HepG2 (cell line): ENCODE results near the gene HES1. TPM values are rescaled to one million over a fixed set of nuclear protein-coding genes. Genes with fewer than 3 reads are reported as not detected.
A peak's percentile ranks its signal among the peaks of the same experiment; 100 is the strongest.

Experiments used
- ATAC-seq: fragments of 200-7000 bp; cut with Tn5 transposase; 3 replicates; pipeline ENCODE4 v1.9.1; 2020; ENCODE audit warnings: mild to moderate bottlenecking, moderate library complexity
- Bru-seq: library from RNA; stranded (reverse); fragments of 400-500 nt; gene quantifications from one replicate; lab custom pipeline; 2021; lab: Mats Ljungman, UMichigan
- BruChase-seq, 2 experiments: library from RNA; stranded (reverse); fragments of 400-500 nt; gene quantifications; one replicate each; lab custom pipeline; 2021; lab: Mats Ljungman, UMichigan
- BruUV-seq: library from RNA; stranded (reverse); fragments of 400-500 nt; replicated peaks from 2 replicates; lab custom pipeline; 2021; lab: Mats Ljungman, UMichigan
- CTCF ChIA-PET: fragments of 300-600 bp; formaldehyde crosslinking; extraction: SDS; loops from one replicate; lab custom pipeline; 2021; ENCODE audit warnings: low total read pairs, inconsistent platforms, low intra/inter-chr PET ratio; lab: Yijun Ruan, JAX
- POLR2A ChIA-PET: fragments of 350-600 bp; sonication (Branson Sonifier 250); formaldehyde crosslinking; loops from one replicate; lab custom pipeline; 2020; ENCODE audit warnings: antibody characterized with exemption, inconsistent platforms; lab: Yijun Ruan, JAX
- DNase-seq: peaks from one replicate; pipeline ENCODE4 v3.0.0-alpha.2; 2015; ENCODE audit warnings: low spot score
- FAIRE-seq: peaks from 3 replicates; lab custom pipeline; 2011; peaks lifted over from hg19 to GRCh38; lab: Jason Lieb, UNC
- H2AFZ ChIP-seq: one replicate; pipeline ENCODE4 v1.6.1; 2011; ENCODE audit warnings: low read length, inconsistent platforms
- H3K27ac ChIP-seq: fragments of 300-600 bp; 3 replicates; pipeline ENCODE4 v1.8.0; 2011; ENCODE audit warnings: mixed run types, mild to moderate bottlenecking, mixed read lengths, low read length, inconsistent platforms; ENCODE audit not compliant: insufficient read depth; ENCODE audit errors: extremely low read length
- H3K27me3 ChIP-seq, 2 experiments: fragments of 200-600 bp in 1 of 2; 2 replicates in 1 of 2; 3 replicates in 1 of 2; pipeline versions ENCODE4 v1.6.0 to v1.8.0; 2011; ENCODE audit warnings: low read length in 2 of 2, mild to moderate bottlenecking in 2 of 2, moderate library complexity in 2 of 2, inconsistent platforms in 1 of 2; ENCODE audit not compliant: insufficient read depth in 2 of 2, control insufficient read depth in 1 of 2
- H3K36me3 ChIP-seq, 2 experiments: fragments of 200-600 bp in 1 of 2; replicated peaks in 1 of 2; 2 replicates in 1 of 2; 3 replicates in 1 of 2; pipeline versions ENCODE4 v1.5.1 to v1.8.0; 2011; ENCODE audit warnings: low read length in 2 of 2, inconsistent platforms in 1 of 2; ENCODE audit not compliant: insufficient read depth in 2 of 2, control insufficient read depth in 1 of 2
- H3K4me1 ChIP-seq: 2 replicates; pipeline ENCODE4 v1.5.1; 2012; ENCODE audit warnings: low read length, inconsistent platforms; ENCODE audit not compliant: insufficient read depth
- H3K4me2 ChIP-seq: 2 replicates; pipeline ENCODE4 v1.6.0; 2011; ENCODE audit warnings: low read depth, low read length, inconsistent platforms
- H3K4me3 ChIP-seq, 3 experiments: fragments of 200-600 bp in 1 of 3; sonication (generic), shearing (Covaris generic) in 1 of 3; replicated peaks in 1 of 3; 2 replicates each; pipeline ENCODE4 v1.5.1; 2011 to 2016; ENCODE audit warnings: low read length in 3 of 3, inconsistent platforms in 2 of 3, low read depth in 2 of 3, mild to moderate bottlenecking in 2 of 3, control low read depth in 1 of 3, mixed read lengths in 1 of 3; ENCODE audit not compliant: insufficient read depth in 1 of 3
- H3K79me2 ChIP-seq: one replicate; pipeline ENCODE4 v1.6.1; 2011; ENCODE audit warnings: low read length, inconsistent platforms; ENCODE audit not compliant: insufficient read depth
- H3K9ac ChIP-seq: 2 replicates; pipeline ENCODE4 v1.6.0; 2011; ENCODE audit warnings: mild to moderate bottlenecking, low read depth, low read length, inconsistent platforms; ENCODE audit not compliant: insufficient read depth
- H3K9me3 ChIP-seq: 2 replicates; pipeline ENCODE4 v1.5.1; 2012; ENCODE audit warnings: mild to moderate bottlenecking, low read length
- H4K20me1 ChIP-seq: 2 replicates; pipeline ENCODE4 v1.6.0; 2011; ENCODE audit warnings: inconsistent platforms, mild to moderate bottlenecking, low read length, moderate library complexity; ENCODE audit not compliant: insufficient read depth
- DMAP1 ChIP-seq: IDR thresholded peaks from 2 replicates; pipeline ENCODE4 v1.6.1; 2016
- ELF4 ChIP-seq: sonication (generic); formaldehyde crosslinking; IDR thresholded peaks from 2 replicates; pipeline ENCODE4 v1.5.0; 2020; ENCODE audit warnings: missing genetic modification reagents, mild to moderate bottlenecking, moderate library complexity, borderline replicate concordance
- MED13 ChIP-seq: sonication (generic); formaldehyde crosslinking; IDR thresholded peaks from 2 replicates; pipeline ENCODE4 v1.5.0; 2020; ENCODE audit warnings: missing genetic modification reagents
- MTA3 ChIP-seq: sonication (generic); formaldehyde crosslinking; IDR thresholded peaks from 2 replicates; pipeline ENCODE4 v1.4.0; 2020; ENCODE audit warnings: missing genetic modification reagents
- MTF2 ChIP-seq: sonication (generic); formaldehyde crosslinking; IDR thresholded peaks from 2 replicates; pipeline ENCODE4 v1.5.0; 2020; ENCODE audit warnings: missing genetic modification reagents, borderline replicate concordance
- NRL ChIP-seq: sonication (generic); formaldehyde crosslinking; IDR thresholded peaks from 2 replicates; pipeline ENCODE4 v1.5.0; 2020; ENCODE audit warnings: missing genetic modification reagents, mild to moderate bottlenecking, moderate library complexity, borderline replicate concordance
- RXRB ChIP-seq: IDR thresholded peaks from 2 replicates; pipeline ENCODE4 v1.6.1; 2016; ENCODE audit warnings: borderline replicate concordance, missing genetic modification reagents, missing compliant biosample characterization
- SP140L ChIP-seq: sonication (generic); formaldehyde crosslinking; IDR thresholded peaks from 2 replicates; pipeline ENCODE4 v1.4.0; 2020; ENCODE audit warnings: missing genetic modification reagents, borderline replicate concordance
- SYNCRIP ChIP-seq: fragments of 200-400 bp; formaldehyde crosslinking; IDR thresholded peaks from 2 replicates; pipeline ENCODE4 v1.6.1; 2018; ENCODE audit warnings: mild to moderate bottlenecking, low read depth, low read length; ENCODE audit not compliant: insufficient read depth
- TBL1XR1 ChIP-seq: fragments of 150-350 bp; IDR thresholded peaks from 2 replicates; pipeline ENCODE4 v1.6.1; 2014; ENCODE audit warnings: borderline replicate concordance, low read length; ENCODE audit not compliant: partially characterized antibody
- ZNF143 ChIP-seq: sonication (generic); formaldehyde crosslinking; IDR thresholded peaks from 2 replicates; pipeline ENCODE4 v1.4.0; 2020; ENCODE audit warnings: missing genetic modification reagents
- WGBS: methylation state at CpG from one replicate; pipeline ENCODE4 v1.1.6; 2017; ENCODE audit warnings: low lambda C conversion rate; 5-methylcytosine and 5-hydroxymethylcytosine counted together
- in situ Hi-C: cut with HindIII; loops from 2 replicates; pipeline ENCODE4 v1.10.0; 2017; ENCODE audit warnings: low pct_unique_long_range_greater_than_20kb; ENCODE audit not compliant: extremely low pct_ligation_motif_present
- intact Hi-C: fragments of 100-400 bp; cut with micrococcal nuclease; formaldehyde crosslinking; loops from one replicate; pipeline ENCODE4 v1.10.0; 2022; ENCODE audit not compliant: unreplicated experiment
- long read RNA-seq, 2 experiments: library from RNA in 1 of 2; library from polyadenylated mRNA in 1 of 2; stranded (forward) in 1 of 2; unstranded in 1 of 2; transcript quantifications; one replicate each; pipeline ENCODE4 v2.0.0, GENCODE V29; 2019 to 2022
- polyA minus RNA-seq, 3 experiments: library from RNA; depleted of rRNA, polyadenylated mRNA; stranded (reverse); fragments of >200 nt; gene quantifications; 2 replicates each; pipeline ENCODE4 v1.2.3, GENCODE V29; 2011; ENCODE audit warnings: low replicate concordance in 1 of 3
- polyA plus RNA-seq, 8 experiments: library from polyadenylated mRNA; depleted of rRNA in 3 of 8; stranded (reverse) in 7 of 8; unstranded in 1 of 8; fragments of >200 nt; fragmentation: Illumina TruSeq in 4 of 8; extraction: Trizol in 4 of 8; gene quantifications; 2 replicates each; pipeline versions ENCODE4 v1.2.1 to v1.2.3, GENCODE V29; 2011 to 2016; ENCODE audit warnings: low read depth in 4 of 8, missing spikeins in 1 of 8, mixed read lengths in 1 of 8; ENCODE audit not compliant: insufficient read depth in 1 of 8
- total RNA-seq, 5 experiments: library from RNA; depleted of rRNA; stranded (reverse); fragments of >200 nt; fragmentation: Illumina TruSeq; extraction: Trizol; gene quantifications; 2 replicates each; pipeline ENCODE4 v1.2.3, GENCODE V29; 2016; ENCODE audit warnings: low read depth in 1 of 5
- TF ChIP-seq, protein P1 (sequence below): sonication (generic); formaldehyde crosslinking; IDR thresholded peaks from 2 replicates; pipeline ENCODE4 v1.4.0; 2020; ENCODE audit warnings: low read depth, mild to moderate bottlenecking, missing genetic modification reagents
- TF ChIP-seq, protein P2 (sequence below): sonication (generic); formaldehyde crosslinking; IDR thresholded peaks from 2 replicates; pipeline ENCODE4 v1.4.0; 2020; ENCODE audit warnings: missing genetic modification reagents, low read depth, mild to moderate bottlenecking, borderline replicate concordance

Gene HES1, protein sequence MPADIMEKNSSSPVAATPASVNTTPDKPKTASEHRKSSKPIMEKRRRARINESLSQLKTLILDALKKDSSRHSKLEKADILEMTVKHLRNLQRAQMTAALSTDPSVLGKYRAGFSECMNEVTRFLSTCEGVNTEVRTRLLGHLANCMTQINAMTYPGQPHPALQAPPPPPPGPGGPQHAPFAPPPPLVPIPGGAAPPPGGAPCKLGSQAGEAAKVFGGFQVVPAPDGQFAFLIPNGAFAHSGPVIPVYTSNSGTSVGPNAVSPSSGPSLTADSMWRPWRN
- 15.0 and 19.8 TPM in 2 replicates for total RNA-seq (2016; rRNA removed; fragmentation: Illumina TruSeq; extraction: Trizol)
- total RNA-seq (2016; cell fraction: cytosol; rRNA removed; fragmentation: Illumina TruSeq; extraction: Trizol; ENCODE audit: low read depth), result 16.2 and 16.8 TPM in 2 replicates
- 14.9 and 18.9 TPM in 2 replicates for total RNA-seq (2016; cell fraction: insoluble cytoplasmic fraction; rRNA removed; fragmentation: Illumina TruSeq; extraction: Trizol)
- total RNA-seq (2016; cell fraction: membrane; rRNA removed; fragmentation: Illumina TruSeq; extraction: Trizol), result 17.2 and 18.1 TPM in 2 replicates
- 20.8 and 25.5 TPM in 2 replicates for total RNA-seq (2016; cell fraction: nucleus; rRNA removed; fragmentation: Illumina TruSeq; extraction: Trizol)
- polyA plus RNA-seq (2011; rRNA removed), result 15.4 and 16.6 TPM in 2 replicates
- 13.8 and 15.8 TPM in 2 replicates for polyA plus RNA-seq (2011; cell fraction: cytosol; rRNA removed)
- 27.8 and 33.4 TPM in 2 replicates for polyA plus RNA-seq (2011; cell fraction: nucleus; rRNA removed)
- 20.4 and 25.8 TPM in 2 replicates for polyA plus RNA-seq (2012)
- polyA plus RNA-seq (2016; cell fraction: cytosol; fragmentation: Illumina TruSeq; extraction: Trizol; ENCODE audit: low read depth), result 3.5 and 4.3 TPM in 2 replicates
- polyA plus RNA-seq (2016; cell fraction: insoluble cytoplasmic fraction; fragmentation: Illumina TruSeq; extraction: Trizol; ENCODE audit: low read depth), result 14.5 and 15.2 TPM in 2 replicates
- polyA plus RNA-seq (2016; cell fraction: membrane; fragmentation: Illumina TruSeq; extraction: Trizol; ENCODE audit: low read depth), result 4.3 and 4.5 TPM in 2 replicates
- polyA plus RNA-seq (2016; cell fraction: nucleus; fragmentation: Illumina TruSeq; extraction: Trizol; ENCODE audit: insufficient read depth, low read depth), result 31.4 and 34.9 TPM in 2 replicates
- 4.8 and 36.7 TPM in 2 replicates for polyA minus RNA-seq (2011; rRNA and poly(A)+ RNA removed; ENCODE audit: low replicate concordance)
- 37.8 and 44.8 TPM in 2 replicates for polyA minus RNA-seq (2011; cell fraction: cytosol; rRNA and poly(A)+ RNA removed)
- 45.6 and 54.7 TPM in 2 replicates for polyA minus RNA-seq (2011; cell fraction: nucleus; rRNA and poly(A)+ RNA removed)
- percentile 96 among the genes with signal in this experiment for Bru-seq, nascent RNA
- percentile 82 among the genes with signal in this experiment for BruChase-seq, experiment 1, labeled RNA remaining after a 6-hour chase
- BruChase-seq, experiment 2, labeled RNA remaining after a 2-hour chase, result percentile 90 among the genes with signal in this experiment
- long read RNA-seq, experiment 1, transcript HES1-201 (4 exons, 1,578 nt), result major isoform, 11 of 13 reads
- long read RNA-seq, experiment 1, partial matches to known transcripts, result 0 of 13 reads
- long read RNA-seq, experiment 1, other reads (novel, unspliced or antisense), result 0 of 13 reads
- long read RNA-seq, experiment 2, transcript HES1-201 (4 exons, 1,578 nt), result major isoform, 91 of 115 reads
- long read RNA-seq, experiment 2, partial matches to known transcripts, result 9 of 115 reads
- long read RNA-seq, experiment 2, other reads (novel, unspliced or antisense), result 15 of 115 reads

DNA sequence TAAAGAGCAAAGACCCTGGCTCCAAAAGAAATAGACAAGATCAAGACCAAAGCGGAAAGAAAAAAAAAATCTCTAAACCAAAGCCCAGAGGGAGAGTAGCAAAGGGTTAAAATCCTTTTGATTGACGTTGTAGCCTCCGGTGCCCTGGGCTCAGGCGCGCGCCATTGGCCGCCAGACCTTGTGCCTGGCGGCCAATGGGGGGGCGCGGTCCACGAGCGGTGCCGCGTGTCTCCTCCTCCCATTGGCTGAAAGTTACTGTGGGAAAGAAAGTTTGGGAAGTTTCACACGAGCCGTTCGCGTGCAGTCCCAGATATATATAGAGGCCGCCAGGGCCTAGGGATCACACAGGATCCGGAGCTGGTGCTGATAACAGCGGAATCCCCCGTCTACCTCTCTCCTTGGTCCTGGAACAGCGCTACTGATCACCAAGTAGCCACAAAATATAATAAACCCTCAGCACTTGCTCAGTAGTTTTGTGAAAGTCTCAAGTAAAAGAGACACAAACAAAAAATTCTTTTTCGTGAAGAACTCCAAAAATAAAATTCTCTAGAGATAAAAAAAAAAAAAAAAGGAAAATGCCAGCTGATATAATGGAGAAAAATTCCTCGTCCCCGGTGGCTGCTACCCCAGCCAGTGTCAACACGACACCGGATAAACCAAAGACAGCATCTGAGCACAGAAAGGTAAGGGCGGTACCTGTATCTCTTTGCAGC is at the start of gene HES1:
Gene HES1 (plus strand): TSS at position 343 of the 713 bp plus-strand sequence. CDS start 233 bp downstream, at position 576.
- intact Hi-C loops, result loop anchor here (1.0 to 10.0 kb wide), 6 partner anchors 133 to 541 kb away; partner anchors contain the start of gene OPA1
- H3K4me2 ChIP-seq, result peak within 1 kb of the TSS; percentile 98
- peak within 1 kb of the TSS; percentile 81 to 95 (median 86) for H3K4me3 ChIP-seq
- H4K20me1 ChIP-seq, result peaks cover 19% of the 10 kb centered on the region; the same call in 1 of the 2 replicates
- no peaks in the 10 kb centered on the region for H3K9me3 ChIP-seq
- in situ Hi-C loops, result loop anchor here (5.0 to 10.0 kb wide), 3 partner anchors 61 to 354 kb away; no protein-coding TSS in a partner anchor
- peak within 1 kb of the TSS; percentile 87 for H3K9ac ChIP-seq
- POLR2A ChIA-PET, result interaction anchor here (0.7 to 11.5 kb wide), 23 partner anchors 11 to 442 kb away, joined by 3 to 128 read pairs (median 7); no protein-coding TSS in a partner anchor
- peaks cover 0 to 2% of the 10 kb centered on the region in 2 experiments; a peak in 1 of 5 replicates for H3K36me3 ChIP-seq
- ATAC-seq, result peak; percentile 45
- DNase-seq, result peak; percentile 95
- 1% methylated on average over 23 of the region's 29 CpGs for WGBS
- no TSS peak for BruUV-seq
- peaks cover 64% of the 10 kb centered on the region for H3K4me1 ChIP-seq
- peak; percentile 80 for FAIRE-seq
- peak within 1 kb of the TSS; percentile 94 for H3K27ac ChIP-seq
- H3K27me3 ChIP-seq, result no peaks in the 10 kb centered on the region; a peak in 1 of 5 replicates
- CTCF ChIA-PET, result no interaction called here
- no peak within 1 kb of the TSS for H2AFZ ChIP-seq
- peaks cover 19% of the 10 kb centered on the region for H3K79me2 ChIP-seq
- TF ChIP-seq NRL (CRISPR knock-in tag) (0 out of 2 replicates have a peak, but pooled peaks have one; percentile 43), SP140L (CRISPR knock-in tag) (no peak; the same call in 1 of the 2 replicates), MED13 (CRISPR knock-in tag) (peak; percentile 82; the same call in 1 of the 2 replicates), MTF2 (no peak), ZNF143 (no peak; the same call in 1 of the 2 replicates), DMAP1 (CRISPR knock-in tag) (0 out of 2 replicates have a peak, but pooled peaks have one; percentile 20), MTA3 (no peak), SYNCRIP (no peak), TBL1XR1 (peak; percentile 75), ELF4 (CRISPR knock-in tag) (no peak), RXRB (peak; percentile 76; the same call in 1 of the 2 replicates)
- TF ChIP-seq, protein P1, sequence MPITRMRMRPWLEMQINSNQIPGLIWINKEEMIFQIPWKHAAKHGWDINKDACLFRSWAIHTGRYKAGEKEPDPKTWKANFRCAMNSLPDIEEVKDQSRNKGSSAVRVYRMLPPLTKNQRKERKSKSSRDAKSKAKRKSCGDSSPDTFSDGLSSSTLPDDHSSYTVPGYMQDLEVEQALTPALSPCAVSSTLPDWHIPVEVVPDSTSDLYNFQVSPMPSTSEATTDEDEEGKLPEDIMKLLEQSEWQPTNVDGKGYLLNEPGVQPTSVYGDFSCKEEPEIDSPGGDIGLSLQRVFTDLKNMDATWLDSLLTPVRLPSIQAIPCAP, result no peak
- TF ChIP-seq, protein P2, sequence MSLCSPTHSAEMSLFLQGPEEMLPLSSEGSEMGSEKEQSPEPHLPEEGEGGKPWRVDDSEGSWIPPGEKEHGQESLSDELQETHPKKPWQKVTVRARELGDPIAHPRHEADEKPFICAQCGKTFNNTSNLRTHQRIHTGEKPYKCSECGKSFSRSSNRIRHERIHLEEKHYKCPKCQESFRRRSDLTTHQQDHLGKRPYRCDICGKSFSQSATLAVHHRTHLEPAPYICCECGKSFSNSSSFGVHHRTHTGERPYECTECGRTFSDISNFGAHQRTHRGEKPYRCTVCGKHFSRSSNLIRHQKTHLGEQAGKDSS (CRISPR knock-in tag), result no peak
